K562 (cell line): ENCODE results near the gene TMEM260.

Source experiments
- ARNT ChIP-seq, 2 experiments: fragments of 450-650 bp; IDR thresholded peaks; 2 replicates each; pipeline ENCODE4 v1.6.1; 2016; ENCODE audit warnings: mild to moderate bottlenecking in 1 of 2
- CTCF ChIP-seq, 3 experiments: IDR thresholded peaks in 2 of 3; conservative IDR thresholded peaks in 1 of 3; 2 replicates each; pipeline ENCODE4 v1.5.1; 2011 to 2012; ENCODE audit warnings: low read length in 3 of 3, mild to moderate bottlenecking in 3 of 3, control low read depth in 2 of 3, improper control_type of control experiment in 1 of 3, inconsistent platforms in 1 of 3, low read depth in 1 of 3, mixed read lengths in 1 of 3, moderate library complexity in 1 of 3; ENCODE audit not compliant: insufficient read depth in 2 of 3
- ETS1 ChIP-seq: conservative IDR thresholded peaks from 2 replicates; pipeline ENCODE4 v1.6.1; 2011; ENCODE audit warnings: low read depth, mild to moderate bottlenecking, low read length; ENCODE audit not compliant: control insufficient read depth
- GABPA ChIP-seq: fragments of 200-800 bp; sonication (Bioruptor generic); conservative IDR thresholded peaks from 2 replicates; pipeline ENCODE4 v1.6.1; 2016; ENCODE audit warnings: low read depth, missing genetic modification characterization, missing compliant biosample characterization
- GATAD2B ChIP-seq: fragments of 450-650 bp; IDR thresholded peaks from 2 replicates; pipeline ENCODE4 v1.6.1; 2017; ENCODE audit warnings: mild to moderate bottlenecking, borderline replicate concordance
- JUN ChIP-seq, 2 experiments: sonication (generic) in 1 of 2; formaldehyde crosslinking in 1 of 2; IDR thresholded peaks; 2 replicates each; pipeline versions ENCODE4 v1.6.1 to v1.8.0; 2012 to 2022; ENCODE audit warnings: borderline replicate concordance in 2 of 2, mild to moderate bottlenecking in 2 of 2, improper control_type of control experiment in 1 of 2, low read depth in 1 of 2, low read length in 1 of 2, missing genetic modification reagents in 1 of 2
- POLR2A ChIP-seq: fragments of 450-650 bp; conservative IDR thresholded peaks from 2 replicates; pipeline ENCODE4 v1.6.1; 2016
- POLR3G ChIP-seq: IDR thresholded peaks from 2 replicates; pipeline ENCODE4 v1.6.1; 2011; ENCODE audit not compliant: insufficient read length, insufficient replicate concordance; ENCODE audit errors: extremely low read depth
- REST ChIP-seq, 2 experiments: fragments of 450-650 bp; formaldehyde crosslinking in 1 of 2; IDR thresholded peaks; 2 replicates each; pipeline versions ENCODE4 v1.4.0 to v1.6.1; 2014 to 2020; ENCODE audit warnings: mild to moderate bottlenecking in 2 of 2, borderline replicate concordance in 1 of 2, low read depth in 1 of 2

- no peak for TF ChIP-seq CTCF (IDR thresholded peaks at IDR 0.05 in 2 of 3, conservative IDR thresholded peaks at IDR 0.05 in 1 of 3; ENCODE audit: insufficient read depth in 2 of 3, low read depth in 1 of 3, low read length in 3 of 3)
- no peak for TF ChIP-seq REST (IDR thresholded peaks at IDR 0.05; ENCODE audit: borderline replicate concordance)
- no peak for TF ChIP-seq REST (CRISPR knock-in tag; IDR thresholded peaks at IDR 0.05; ENCODE audit: low read depth)
- no peak for TF ChIP-seq GABPA (tag)
- no peak for TF ChIP-seq POLR2A
- TF ChIP-seq ARNT (IDR thresholded peaks at IDR 0.05): no peak
- TF ChIP-seq ETS1: no peak
- TF ChIP-seq GATAD2B: no peak
- TF ChIP-seq JUN (IDR thresholded peaks at IDR 0.05; ENCODE audit: borderline replicate concordance, low read depth, low read length): no peak
- no peak for TF ChIP-seq JUN (CRISPR knock-in tag; IDR thresholded peaks at IDR 0.05; ENCODE audit: borderline replicate concordance)
- TF ChIP-seq POLR3G: no peak
These were observed 24.1 kb downstream of the TMEM260 start for GRCh38 chr14:56603648-56604047.
